Activated T-cell treated with anti-CD3 and anti-CD28 coated beads, Interleukin-2, amount 50 U/mL, for 1 hour (primary cell): ENCODE results near the gene MTFMT.
"Not testable (repeated sequence)": the region's sequence is repeated elsewhere in the genome, so short reads cannot be mapped to it uniquely, and the experiment has no call there.

ENCODE experiments used
- DNase-seq: peaks from one replicate; pipeline ENCODE4 v3.0.0-alpha.2; 2020

MTFMT gene

GRCh38 chr15:65028921-65029735, at the start of gene MTFMT:
Gene MTFMT, minus strand, starts transcription at chr15:65029639. Its CDS starts 26 bp downstream, at chr15:65029613.
- peak; percentile 96 for DNase-seq

DNA sequence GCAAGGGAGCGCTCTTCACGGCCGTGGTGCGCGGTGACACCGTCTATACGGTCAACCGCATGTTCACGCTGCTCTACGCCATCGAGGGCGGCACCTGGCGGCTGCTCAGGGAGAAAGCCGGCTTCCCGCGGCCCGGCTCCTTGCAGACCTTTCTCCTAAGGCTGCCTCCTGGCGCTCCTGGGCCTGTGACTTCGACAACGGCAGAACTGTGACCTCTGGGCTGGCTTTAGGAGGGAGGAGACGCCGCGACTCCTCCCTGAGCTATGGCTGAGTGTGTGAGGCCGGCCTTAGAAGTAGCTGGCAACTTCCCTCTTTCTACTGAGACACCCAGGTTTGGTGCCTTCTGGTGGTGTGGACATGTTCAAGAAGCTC, 48.5 kb upstream of the MTFMT start:
- DNase-seq: peak; percentile 62

DNA sequence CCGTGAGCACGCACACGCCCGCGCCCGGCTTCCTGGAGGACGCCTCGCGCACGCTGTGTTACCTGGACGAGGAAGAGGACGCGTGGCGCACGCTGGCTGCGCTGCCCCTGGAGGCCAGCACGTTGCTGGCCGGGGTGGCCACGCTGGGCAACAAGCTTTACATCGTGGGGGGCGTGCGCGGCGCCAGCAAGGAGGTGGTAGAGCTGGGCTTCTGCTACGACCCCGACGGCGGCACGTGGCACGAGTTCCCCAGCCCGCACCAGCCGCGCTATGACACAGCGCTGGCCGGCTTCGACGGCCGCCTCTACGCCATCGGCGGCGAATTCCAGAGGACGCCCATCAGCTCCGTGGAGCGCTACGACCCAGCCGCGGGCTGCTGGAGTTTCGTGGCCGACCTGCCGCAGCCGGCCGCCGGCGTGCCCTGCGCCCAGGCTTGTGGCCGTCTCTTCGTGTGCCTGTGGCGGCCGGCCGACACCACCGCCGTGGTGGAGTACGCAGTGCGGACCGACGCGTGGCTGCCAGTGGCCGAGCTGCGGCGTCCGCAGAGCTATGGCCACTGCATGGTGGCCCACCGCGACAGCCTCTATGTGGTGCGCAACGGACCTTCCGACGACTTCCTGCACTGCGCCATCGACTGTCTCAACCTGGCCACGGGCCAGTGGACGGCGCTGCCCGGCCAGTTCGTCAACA, 48.0 kb upstream of the MTFMT start:
- no peak for DNase-seq

DNA sequence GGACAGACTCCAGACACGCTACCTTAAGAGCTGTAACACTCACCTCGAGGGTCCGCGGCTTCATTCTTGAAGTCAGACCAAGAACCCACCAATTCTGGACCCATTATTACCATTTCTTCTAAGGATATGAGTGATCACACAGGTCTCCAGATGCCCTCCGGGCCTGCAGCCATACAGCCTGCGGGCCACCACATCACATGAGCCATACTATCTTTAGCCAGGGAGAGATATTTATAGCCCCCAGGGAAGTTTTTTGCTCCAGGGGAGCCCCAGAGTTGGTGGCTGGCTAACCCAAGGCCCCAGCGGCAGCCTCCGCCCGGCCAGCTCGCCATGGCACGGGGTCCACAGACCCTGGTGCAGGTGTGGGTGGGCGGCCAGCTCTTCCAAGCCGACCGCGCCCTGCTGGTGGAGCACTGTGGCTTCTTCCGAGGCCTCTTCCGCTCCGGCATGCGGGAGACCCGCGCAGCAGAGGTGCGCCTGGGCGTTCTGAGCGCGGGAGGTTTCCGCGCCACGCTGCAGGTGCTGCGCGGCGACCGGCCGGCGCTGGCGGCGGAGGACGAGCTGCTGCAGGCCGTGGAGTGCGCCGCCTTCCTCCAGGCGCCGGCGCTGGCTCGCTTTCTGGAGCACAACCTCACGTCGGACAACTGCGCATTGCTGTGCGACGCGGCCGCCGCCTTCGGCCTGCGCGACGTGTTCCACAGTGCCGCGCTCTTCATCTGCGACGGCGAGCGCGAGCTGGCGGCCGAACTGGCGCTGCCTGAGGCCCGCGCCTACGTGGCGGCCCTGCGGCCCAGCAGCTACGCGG, 47.2 kb upstream of the MTFMT start, which contains the start of gene KBTBD13:
Gene KBTBD13 (plus strand): TSS at position 261 of the 805 bp plus-strand sequence. CDS start 70 bp downstream, at position 331.
- no peak for DNase-seq

DNA sequence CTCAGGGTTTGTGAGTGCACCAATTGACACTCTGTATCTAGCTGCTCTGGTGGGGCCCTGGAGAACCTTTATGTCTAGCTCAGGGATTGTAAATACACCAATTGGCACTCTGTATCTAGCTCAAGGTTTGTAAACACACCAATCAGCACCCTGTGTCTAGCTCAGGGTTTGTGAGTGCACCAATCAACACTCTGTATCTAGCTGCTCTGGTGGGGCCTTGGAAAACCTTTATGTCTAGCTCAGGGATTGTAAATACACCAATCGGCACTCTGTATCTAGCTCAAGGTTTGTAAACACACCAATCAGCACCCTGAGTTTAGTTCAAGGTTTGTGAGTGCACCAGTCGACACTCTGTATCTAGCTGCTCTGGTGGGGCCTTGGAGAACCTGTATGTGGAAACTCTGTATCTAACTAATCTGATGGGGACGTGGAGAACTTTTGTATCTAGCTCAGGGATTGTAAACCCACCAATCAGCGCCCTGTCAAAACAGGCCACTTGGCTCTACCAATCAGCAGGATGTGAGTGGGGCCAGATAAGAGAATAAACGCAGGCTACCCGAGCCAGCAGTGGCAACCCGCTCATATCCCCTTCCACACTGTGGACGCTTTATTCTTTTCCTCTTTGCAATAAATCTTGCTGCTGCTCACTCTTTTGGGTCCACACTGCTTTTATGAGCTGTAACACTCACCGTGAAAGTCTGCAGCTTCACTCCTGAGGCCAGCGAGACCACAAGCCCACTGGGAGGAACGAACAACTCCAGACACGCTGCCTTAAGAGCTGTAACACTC, 46.4 kb upstream of the MTFMT start:
- DNase-seq: not testable (repeated sequence)

- not testable (repeated sequence) for DNase-seq
These were observed 45.5 kb upstream of the MTFMT start for GRCh38 chr15:65074946-65075345.

- DNase-seq: no peak
These were observed 43.2 kb upstream of the MTFMT start for GRCh38 chr15:65072617-65073016.

- no peak for DNase-seq
These were observed 42.6 kb upstream of the MTFMT start for GRCh38 chr15:65072027-65072426.

GRCh38 chr15:65071381-65071811, 42.0 kb upstream of the MTFMT start:
- no peak for DNase-seq

- DNase-seq: no peak
These were observed 40.5 kb upstream of the MTFMT start for GRCh38 chr15:65069779-65070546.

- no peak for DNase-seq
These were observed 39.7 kb upstream of the MTFMT start for GRCh38 chr15:65069179-65069578.

DNA sequence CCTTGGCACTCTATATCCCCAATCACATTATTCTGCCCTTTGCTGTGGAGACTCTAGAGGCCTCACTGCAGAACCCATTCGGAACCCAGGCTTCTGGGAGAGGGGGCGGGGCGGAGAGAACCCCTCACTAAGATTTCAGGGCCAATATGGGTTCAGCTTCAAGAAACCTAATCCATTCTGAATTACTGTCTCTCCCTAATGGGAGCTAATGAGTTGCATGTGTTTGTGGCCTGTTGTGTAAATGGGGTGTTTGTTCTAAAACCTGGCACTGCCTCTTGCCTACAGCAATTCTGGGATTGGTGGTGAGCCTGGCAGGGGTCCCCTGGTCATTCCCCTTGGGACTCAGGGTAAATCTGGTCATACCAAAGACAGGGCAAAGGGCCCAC, 39.0 kb upstream of the MTFMT start:
- no peak for DNase-seq

- no peak for DNase-seq
These were observed 38.4 kb upstream of the MTFMT start, which contains the start of gene RASL12 for GRCh38 chr15:65067645-65068402. Gene RASL12, minus strand, starts transcription at chr15:65067991. Its CDS starts 156 bp downstream, at chr15:65067835.

DNA sequence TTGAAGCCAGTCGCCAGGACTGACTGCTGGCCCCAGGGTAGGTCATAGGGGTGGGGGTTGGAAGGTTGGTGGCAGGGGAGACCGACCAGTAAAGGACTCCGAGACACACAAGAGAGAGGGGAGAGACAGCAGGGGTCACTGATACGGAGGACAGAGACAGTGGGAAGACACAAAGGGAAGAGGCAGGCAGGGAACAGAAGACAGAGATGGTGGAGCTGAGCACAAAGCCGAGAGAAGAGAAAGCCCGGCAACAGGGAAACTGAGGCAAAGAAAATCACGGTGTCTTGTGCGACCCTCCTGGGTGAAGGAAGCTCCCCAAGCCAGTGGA, 37.8 kb upstream of the MTFMT start:
- DNase-seq: no peak

- DNase-seq: no peak
These were observed 37.3 kb upstream of the MTFMT start for GRCh38 chr15:65066635-65067316.

- DNase-seq: no peak
These were observed 36.7 kb upstream of the MTFMT start for GRCh38 chr15:65066001-65066634.

GRCh38 chr15:65062726-65063125, 33.3 kb upstream of the MTFMT start:
- no peak for DNase-seq

DNA sequence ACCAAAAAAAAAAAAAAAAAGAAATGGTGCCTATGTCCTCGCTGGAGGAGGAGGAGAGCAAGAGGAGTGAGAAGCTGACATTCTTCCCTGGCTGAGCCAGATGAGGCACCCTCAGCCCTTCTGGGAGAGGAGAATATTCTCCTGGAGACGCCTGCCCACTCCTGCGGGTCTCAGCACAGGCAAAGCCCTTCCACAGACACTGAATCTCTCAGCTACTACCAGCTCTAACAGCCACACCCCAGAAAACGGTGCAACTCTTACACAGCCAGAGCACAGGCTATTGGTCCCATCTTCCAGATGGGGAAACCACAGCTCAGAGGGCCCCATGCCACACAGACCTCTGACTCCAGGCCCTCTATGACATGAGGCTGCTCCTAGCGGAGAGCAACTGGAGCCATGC, 32.6 kb upstream of the MTFMT start:
- DNase-seq: no peak

DNA sequence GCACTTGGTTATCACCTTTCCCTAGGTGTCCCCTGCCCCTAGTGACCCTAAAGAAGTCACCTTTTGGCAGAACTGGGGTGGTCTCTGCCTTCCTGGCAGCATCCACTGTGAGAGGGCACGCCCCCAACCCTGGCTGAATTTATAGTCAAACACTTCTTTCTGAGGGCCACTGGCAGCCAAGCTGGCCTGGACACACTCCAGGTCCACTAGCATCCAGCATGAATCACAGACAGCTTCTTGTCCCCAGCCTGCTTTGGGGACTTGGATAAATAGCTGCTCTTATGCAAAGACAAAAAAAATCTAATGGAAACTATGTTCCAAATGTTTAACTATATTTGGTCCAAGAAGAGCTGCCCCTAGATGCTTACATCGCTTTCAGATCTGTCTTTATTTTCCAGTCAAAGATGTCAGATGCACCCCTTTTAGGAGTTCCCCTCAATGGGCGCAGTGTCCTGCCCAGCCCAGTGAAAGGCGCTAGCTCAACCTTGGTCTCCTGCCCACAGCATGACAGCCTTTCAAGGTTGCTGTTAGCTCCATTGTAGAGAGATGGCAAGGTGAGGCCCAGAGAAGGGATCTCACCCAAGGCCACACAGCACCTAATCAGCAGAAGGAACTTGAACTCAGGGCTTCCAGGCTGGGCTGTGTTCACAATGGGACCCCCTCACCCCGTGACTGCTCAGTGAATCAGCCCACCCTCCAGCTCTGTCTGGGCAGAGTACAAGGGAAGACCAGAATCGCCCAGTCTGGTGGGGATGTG, 31.4 kb upstream of the MTFMT start:
- DNase-seq: no peak
